Measurements from ENCODE around the gene IQSEC1. TPM values are rescaled to one million over a fixed set of nuclear protein-coding genes. Genes with fewer than 3 reads are reported as not detected.

The IQSEC1 gene
- polyA plus RNA-seq, 3 donors: 17.7 to 61.7 (median 30.3) TPM

- Mint-ChIP-seq H3K27me3 (ENCODE audit: low read depth in 3 of 3) (peaks cover 8 to 10% (median 9%) of the 10 kb centered on the region in 3 donors), H3K9me3 (peaks cover 0 to 5% (median 0%) of the 10 kb centered on the region in 7 donors), H3K4me3 (no peak overlapping the region), H3K36me3 (no peaks in the 10 kb centered on the region), H3K4me1 (peaks cover 13% of the 10 kb centered on the region), H3K27ac (peak overlapping the region in 2 of 7 donors; percentile 22 to 43)
- no peak for DNase-seq
- H4K20me1 ChIP-seq (ENCODE audit: insufficient read depth, low read length): no peaks in the 10 kb centered on the region
- TF ChIP-seq, protein P1, sequence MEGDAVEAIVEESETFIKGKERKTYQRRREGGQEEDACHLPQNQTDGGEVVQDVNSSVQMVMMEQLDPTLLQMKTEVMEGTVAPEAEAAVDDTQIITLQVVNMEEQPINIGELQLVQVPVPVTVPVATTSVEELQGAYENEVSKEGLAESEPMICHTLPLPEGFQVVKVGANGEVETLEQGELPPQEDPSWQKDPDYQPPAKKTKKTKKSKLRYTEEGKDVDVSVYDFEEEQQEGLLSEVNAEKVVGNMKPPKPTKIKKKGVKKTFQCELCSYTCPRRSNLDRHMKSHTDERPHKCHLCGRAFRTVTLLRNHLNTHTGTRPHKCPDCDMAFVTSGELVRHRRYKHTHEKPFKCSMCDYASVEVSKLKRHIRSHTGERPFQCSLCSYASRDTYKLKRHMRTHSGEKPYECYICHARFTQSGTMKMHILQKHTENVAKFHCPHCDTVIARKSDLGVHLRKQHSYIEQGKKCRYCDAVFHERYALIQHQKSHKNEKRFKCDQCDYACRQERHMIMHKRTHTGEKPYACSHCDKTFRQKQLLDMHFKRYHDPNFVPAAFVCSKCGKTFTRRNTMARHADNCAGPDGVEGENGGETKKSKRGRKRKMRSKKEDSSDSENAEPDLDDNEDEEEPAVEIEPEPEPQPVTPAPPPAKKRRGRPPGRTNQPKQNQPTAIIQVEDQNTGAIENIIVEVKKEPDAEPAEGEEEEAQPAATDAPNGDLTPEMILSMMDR (IDR thresholded peaks at IDR 0.05): no peak
- no peak overlapping the region for H3K4me3 ChIP-seq (replicated peaks in 1 of 3; ENCODE audit: low read depth in 2 of 3, low read length in 3 of 3)
- no peak overlapping the region for H3K4me2 ChIP-seq (replicated peaks; ENCODE audit: extremely low read depth, low read length, poor library complexity, severe bottlenecking)
- H3K9me3 ChIP-seq (replicated peaks in 1 of 2; ENCODE audit: control insufficient read depth in 1 of 2, insufficient read depth in 1 of 2, low read length in 2 of 2): no peaks in the 10 kb centered on the region
- intact Hi-C loops (cut with micrococcal nuclease): no loop called here
- H3K9ac ChIP-seq (ENCODE audit: insufficient read depth, low read length, poor library complexity, severe bottlenecking): no peak overlapping the region
- H3K4me1 ChIP-seq (ENCODE audit: control insufficient read depth in 1 of 2, insufficient read depth in 2 of 2, low read length in 2 of 2): peaks cover 5 to 15% of the 10 kb centered on the region in 2 donors
- no peak overlapping the region for H3K27ac ChIP-seq (ENCODE audit: low read depth in 1 of 2, low read length in 2 of 2)
- no peaks in the 10 kb centered on the region for H3K36me3 ChIP-seq (replicated peaks in 1 of 2; ENCODE audit: control insufficient read depth in 1 of 2, insufficient read depth in 2 of 2, low read length in 2 of 2)
- H3K27me3 ChIP-seq (ENCODE audit: control insufficient read depth in 2 of 2, insufficient read depth in 2 of 2, low read length in 2 of 2): no peaks in the 10 kb centered on the region
- H3K79me2 ChIP-seq (ENCODE audit: insufficient read depth, low read length): no peaks in the 10 kb centered on the region
- H2AFZ ChIP-seq (ENCODE audit: insufficient read depth, low read depth, low read length, poor library complexity, severe bottlenecking): no peak overlapping the region
- 86% methylated on average over 7 of the region's 11 CpGs for WGBS (ENCODE audit: insufficient coverage)
These were observed 45.0 kb downstream of the IQSEC1 start for GRCh38 chr3:13028010-13028821.

DNA sequence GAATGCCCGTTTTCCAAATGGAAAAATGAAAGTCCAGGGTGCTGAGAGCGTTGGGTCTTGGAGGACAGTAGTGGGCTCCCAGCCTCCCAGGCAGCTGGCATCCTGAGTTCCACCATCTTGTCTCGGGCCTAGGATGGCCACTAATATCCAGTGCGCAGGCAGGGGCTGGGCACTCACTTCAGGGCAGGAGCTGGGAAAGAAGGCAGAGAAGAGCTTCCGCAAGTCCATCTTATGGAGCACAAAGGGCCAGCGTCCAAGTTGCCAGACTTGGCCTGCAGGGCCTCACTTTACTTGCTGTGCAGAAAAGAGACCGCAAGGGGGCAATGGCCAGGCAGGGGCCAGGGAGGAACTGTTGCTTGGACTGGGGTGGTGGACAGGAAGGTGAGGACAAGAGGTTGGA, 46.1 kb downstream of the IQSEC1 start:
- TF ChIP-seq, protein P1 (IDR thresholded peaks at IDR 0.05): no peak
- Histone ChIP-seq H3K27me3 (ENCODE audit: control insufficient read depth in 2 of 2, insufficient read depth in 2 of 2, low read length in 2 of 2) (no peaks in the 10 kb centered on the region), H3K9ac (ENCODE audit: insufficient read depth, low read length, poor library complexity, severe bottlenecking) (no peak overlapping the region), H3K79me2 (ENCODE audit: insufficient read depth, low read length) (no peaks in the 10 kb centered on the region), H3K9me3 (replicated peaks in 1 of 2; ENCODE audit: control insufficient read depth in 1 of 2, insufficient read depth in 1 of 2, low read length in 2 of 2) (no peaks in the 10 kb centered on the region), H3K27ac (ENCODE audit: low read depth in 1 of 2, low read length in 2 of 2) (no peak overlapping the region), H3K4me1 (ENCODE audit: control insufficient read depth in 1 of 2, insufficient read depth in 2 of 2, low read length in 2 of 2) (peaks cover 5 to 15% of the 10 kb centered on the region in 2 donors), H3K4me3 (replicated peaks in 1 of 3; ENCODE audit: low read depth in 2 of 3, low read length in 3 of 3) (no peak overlapping the region), H3K4me2 (replicated peaks; ENCODE audit: extremely low read depth, low read length, poor library complexity, severe bottlenecking) (no peak overlapping the region), H4K20me1 (ENCODE audit: insufficient read depth, low read length) (no peaks in the 10 kb centered on the region), H3K36me3 (replicated peaks in 1 of 2; ENCODE audit: control insufficient read depth in 1 of 2, insufficient read depth in 2 of 2, low read length in 2 of 2) (no peaks in the 10 kb centered on the region), H2AFZ (ENCODE audit: insufficient read depth, low read depth, low read length, poor library complexity, severe bottlenecking) (no peak overlapping the region)
- Mint-ChIP-seq H3K36me3 (no peaks in the 10 kb centered on the region), H3K27me3 (ENCODE audit: low read depth in 3 of 3) (peaks cover 8 to 10% (median 8%) of the 10 kb centered on the region in 3 donors), H3K27ac (no peak overlapping the region), H3K4me1 (peaks cover 16% of the 10 kb centered on the region), H3K9me3 (peaks cover 0 to 3% (median 0%) of the 10 kb centered on the region in 7 donors), H3K4me3 (no peak overlapping the region)
- WGBS (ENCODE audit: insufficient coverage): 96% methylated on average over 7 of the region's 7 CpGs
- no peak for DNase-seq
- intact Hi-C loops (cut with micrococcal nuclease): no loop called here
